Trophoblast cell (in vitro differentiated cells and primary cell): ENCODE data around the gene CORO2B.

Experiments used
- DNase-seq, 2 donors: peaks; one replicate each; pipeline ENCODE4 v3.0.0-alpha.2; 2016
- H2AFZ ChIP-seq: 2 replicates; pipeline ENCODE4 v1.6.1; 2013; ENCODE audit warnings: low read length, moderate library complexity, mild to moderate bottlenecking; ENCODE audit not compliant: insufficient read depth, poor library complexity
- H2AK5ac ChIP-seq: 2 replicates; pipeline ENCODE4 v1.6.1; 2013; ENCODE audit warnings: mild to moderate bottlenecking, low read length
- H2BK120ac ChIP-seq: 2 replicates; pipeline ENCODE4 v1.6.1; 2013; ENCODE audit warnings: low read length, mild to moderate bottlenecking, moderate library complexity; ENCODE audit not compliant: insufficient read depth, poor library complexity
- H2BK12ac ChIP-seq: 2 replicates; pipeline ENCODE4 v1.6.1; 2013; ENCODE audit warnings: mild to moderate bottlenecking, low read length, moderate library complexity
- H2BK5ac ChIP-seq: 2 replicates; pipeline ENCODE4 v1.6.1; 2013; ENCODE audit warnings: low read length, low read depth, moderate library complexity, mild to moderate bottlenecking; ENCODE audit not compliant: poor library complexity
- H3K14ac ChIP-seq: 2 replicates; pipeline ENCODE4 v1.6.1; 2013; ENCODE audit warnings: mild to moderate bottlenecking, low read length
- H3K18ac ChIP-seq: 2 replicates; pipeline ENCODE4 v1.6.1; 2013; ENCODE audit warnings: mild to moderate bottlenecking, low read length
- H3K23ac ChIP-seq: 2 replicates; pipeline ENCODE4 v1.6.1; 2013; ENCODE audit warnings: low read length
- H3K27ac ChIP-seq: 2 replicates; pipeline ENCODE4 v1.5.1; 2013; ENCODE audit warnings: low read depth, mild to moderate bottlenecking, inconsistent platforms, low read length, moderate library complexity
- H3K27me3 ChIP-seq: 2 replicates; pipeline ENCODE4 v1.6.1; 2013; ENCODE audit warnings: inconsistent platforms, mild to moderate bottlenecking, low read length, moderate library complexity; ENCODE audit not compliant: insufficient read depth
- H3K36me3 ChIP-seq, 2 experiments: 1 replicate in 1 of 2; 2 replicates in 1 of 2; pipeline ENCODE4 v1.6.1; 2013; ENCODE audit warnings: low read length in 2 of 2, mild to moderate bottlenecking in 2 of 2, moderate library complexity in 1 of 2; ENCODE audit not compliant: insufficient read depth in 2 of 2, control insufficient read depth in 1 of 2
- H3K4ac ChIP-seq: 2 replicates; pipeline ENCODE4 v1.6.1; 2013; ENCODE audit warnings: low read depth, mild to moderate bottlenecking, low read length, moderate library complexity
- H3K4me1 ChIP-seq, 2 experiments: 1 replicate in 1 of 2; 2 replicates in 1 of 2; pipeline ENCODE4 v1.6.1; 2013; ENCODE audit warnings: low read length in 2 of 2, mild to moderate bottlenecking in 2 of 2, moderate library complexity in 1 of 2; ENCODE audit not compliant: insufficient read depth in 2 of 2, control insufficient read depth in 1 of 2
- H3K4me2 ChIP-seq: 2 replicates; pipeline ENCODE4 v1.6.1; 2013; ENCODE audit warnings: inconsistent platforms, mild to moderate bottlenecking, low read length, moderate library complexity
- H3K4me3 ChIP-seq: 2 replicates; pipeline ENCODE4 v1.5.1; 2013; ENCODE audit warnings: mild to moderate bottlenecking, low read depth, low read length, inconsistent platforms
- H3K79me1 ChIP-seq: one replicate; pipeline ENCODE4 v1.6.1; 2013; ENCODE audit warnings: low read length
- H3K79me2 ChIP-seq: 2 replicates; pipeline ENCODE4 v1.6.1; 2013; ENCODE audit warnings: low read length, mild to moderate bottlenecking; ENCODE audit not compliant: control insufficient read depth, insufficient read depth, poor library complexity
- H3K9ac ChIP-seq: 2 replicates; pipeline ENCODE4 v1.6.1; 2013; ENCODE audit warnings: mild to moderate bottlenecking, low read length
- H3K9me3 ChIP-seq: 2 replicates; pipeline ENCODE4 v1.6.1; 2013; ENCODE audit warnings: low read depth, mild to moderate bottlenecking, control low read depth, inconsistent platforms, low read length; ENCODE audit not compliant: insufficient read depth
- H4K12ac ChIP-seq: 2 replicates; pipeline ENCODE4 v1.6.1; 2013; ENCODE audit warnings: low read depth, mild to moderate bottlenecking, low read length, moderate library complexity
- H4K8ac ChIP-seq: 2 replicates; pipeline ENCODE4 v1.6.1; 2013; ENCODE audit warnings: low read depth, mild to moderate bottlenecking, low read length, moderate library complexity
- H4K91ac ChIP-seq: one replicate; pipeline ENCODE4 v1.6.1; 2013; ENCODE audit warnings: low read depth, mild to moderate bottlenecking, low read length, moderate library complexity
- WGBS: extraction: QIAGEN DNeasy Blood & Tissue Kit; methylation state at CpG from one replicate; pipeline ENCODE4 v1.1.7; 2013; ENCODE audit warnings: missing lambda C conversion rate; ENCODE audit not compliant: insufficient read length, insufficient coverage; ENCODE audit errors: extremely low coverage; 5-methylcytosine and 5-hydroxymethylcytosine counted together

Gene CORO2B

DNA sequence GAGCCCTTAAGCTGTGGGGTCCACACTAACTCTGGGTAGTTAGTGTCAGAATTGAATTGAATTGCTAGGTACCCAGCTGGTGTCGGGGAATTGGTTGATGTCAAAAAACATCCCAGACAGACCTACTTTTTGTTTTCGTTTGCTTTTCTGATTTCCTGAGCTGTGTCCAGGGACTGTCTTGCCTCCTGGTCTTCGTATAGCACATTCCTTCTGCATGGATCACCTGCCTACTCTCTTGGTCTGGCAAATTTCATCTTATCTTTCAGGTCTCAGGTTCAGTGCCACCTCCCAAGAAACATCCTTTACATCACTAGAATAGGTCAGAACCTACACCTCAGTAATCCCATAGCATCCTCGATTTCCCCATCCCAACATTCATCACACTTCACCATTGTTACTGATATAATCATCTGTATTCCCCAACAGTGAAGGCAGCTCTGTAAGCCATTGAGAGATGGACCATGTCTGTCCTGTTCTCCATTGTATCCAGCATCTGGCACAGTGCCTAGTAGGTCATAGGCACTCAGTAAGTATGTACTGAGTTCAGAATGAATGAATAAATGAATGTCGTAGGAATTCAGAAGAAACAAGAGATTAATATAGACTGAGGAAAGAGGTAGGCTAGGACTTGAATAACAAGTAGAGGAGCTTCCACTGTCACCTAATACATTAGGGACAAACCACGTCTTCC lies 160.7 kb downstream of the CORO2B start:
- 100% methylated on average over 1 of the region's 6 CpGs for WGBS
- Histone ChIP-seq H3K4ac (no peak overlapping the region), H4K8ac (no peak overlapping the region), H3K18ac (no peak overlapping the region), H4K91ac (no peak overlapping the region), H3K36me3 (no peaks in the 10 kb centered on the region), H4K12ac (no peak overlapping the region), H3K79me1 (no peaks in the 10 kb centered on the region), H2AFZ (no peak overlapping the region), H2BK12ac (no peak overlapping the region), H3K4me2 (no peak overlapping the region), H3K27me3 (no peaks in the 10 kb centered on the region), H3K79me2 (no peaks in the 10 kb centered on the region), H2BK120ac (no peak overlapping the region), H3K4me1 (peaks cover 0 to 4% of the 10 kb centered on the region in 2 experiments), H2BK5ac (no peak overlapping the region), H3K9me3 (no peaks in the 10 kb centered on the region), H2AK5ac (no peak overlapping the region), H3K14ac (no peak overlapping the region), H3K27ac (peak overlapping the region; percentile 19), H3K9ac (no peak overlapping the region), H3K23ac (no peak overlapping the region), H3K4me3 (no peak overlapping the region)
- DNase-seq = peak in 1 of 2 donors; percentile 27

- Histone ChIP-seq H3K79me1 (no peaks in the 10 kb centered on the region), H2BK5ac (no peak overlapping the region), H4K8ac (no peak overlapping the region), H2AFZ (no peak overlapping the region), H4K12ac (no peak overlapping the region), H3K9ac (peak overlapping the region; percentile 56), H4K91ac (no peak overlapping the region), H3K23ac (no peak overlapping the region), H3K14ac (no peak overlapping the region), H3K4me2 (no peak overlapping the region), H3K27ac (no peak overlapping the region), H3K9me3 (no peaks in the 10 kb centered on the region), H2BK120ac (no peak overlapping the region), H3K18ac (no peak overlapping the region), H2AK5ac (no peak overlapping the region), H3K4ac (no peak overlapping the region), H3K79me2 (no peaks in the 10 kb centered on the region), H3K4me3 (no peak overlapping the region), H3K36me3 (no peaks in the 10 kb centered on the region), H2BK12ac (no peak overlapping the region), H3K4me1 (peaks cover 0 to 2% of the 10 kb centered on the region in 2 experiments), H3K27me3 (no peaks in the 10 kb centered on the region)
- no CpG with 5 or more reads among the region's 3 CpGs for WGBS
- DNase-seq = no peak
Observed at GRCh38 chr15:68743256-68743655, 164.5 kb downstream of the CORO2B start.

GRCh38 chr15:68749365-68749764 lies 170.6 kb downstream of the CORO2B start:
- no peak overlapping the region for H2AK5ac ChIP-seq
- no peak overlapping the region for H3K4me3 ChIP-seq
- H2BK5ac ChIP-seq = no peak overlapping the region
- no peaks in the 10 kb centered on the region for H3K79me2 ChIP-seq
- no peak overlapping the region for H3K4ac ChIP-seq
- no peaks in the 10 kb centered on the region for H3K36me3 ChIP-seq
- H3K9me3 ChIP-seq = no peaks in the 10 kb centered on the region
- H4K12ac ChIP-seq = no peak overlapping the region
- H3K79me1 ChIP-seq = no peaks in the 10 kb centered on the region
- no peak overlapping the region for H2BK120ac ChIP-seq
- no peak overlapping the region for H3K23ac ChIP-seq
- WGBS = no CpG with 5 or more reads among the region's 7 CpGs
- no peaks in the 10 kb centered on the region for H3K4me1 ChIP-seq
- no peak overlapping the region for H3K9ac ChIP-seq
- H3K27ac ChIP-seq = no peak overlapping the region
- no peak overlapping the region for H4K91ac ChIP-seq
- no peak overlapping the region for H3K14ac ChIP-seq
- H4K8ac ChIP-seq = no peak overlapping the region
- DNase-seq = no peak
- H3K18ac ChIP-seq = no peak overlapping the region
- no peaks in the 10 kb centered on the region for H3K27me3 ChIP-seq
- H3K4me2 ChIP-seq = no peak overlapping the region
- no peak overlapping the region for H2BK12ac ChIP-seq
- H2AFZ ChIP-seq = no peak overlapping the region

DNA sequence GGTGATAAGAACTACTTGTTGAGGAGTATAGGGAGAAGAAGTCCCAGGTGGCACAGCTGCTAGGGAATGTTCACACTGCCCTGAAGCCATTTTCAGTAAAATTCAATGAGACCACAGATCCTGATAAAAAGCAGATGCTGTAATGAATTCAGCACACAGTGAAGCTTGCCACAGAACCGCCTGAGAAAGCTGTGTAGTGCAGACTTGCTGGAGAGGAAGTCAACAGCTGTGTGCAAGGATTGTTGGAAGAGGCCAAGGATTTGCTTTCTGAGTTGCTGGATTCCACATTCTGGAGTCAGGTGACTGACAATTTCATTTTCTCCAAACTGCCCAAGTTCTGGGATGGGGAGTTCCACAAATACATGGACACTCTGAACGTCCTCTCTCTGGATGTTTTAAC lies 171.0 kb downstream of the CORO2B start:
- no peaks in the 10 kb centered on the region for H3K27me3 ChIP-seq
- H3K4me2 ChIP-seq = no peak overlapping the region
- no CpG with 5 or more reads among the region's 2 CpGs for WGBS
- H4K8ac ChIP-seq = no peak overlapping the region
- H3K36me3 ChIP-seq = no peaks in the 10 kb centered on the region
- H3K9me3 ChIP-seq = no peaks in the 10 kb centered on the region
- H2BK120ac ChIP-seq = no peak overlapping the region
- H3K4ac ChIP-seq = no peak overlapping the region
- H3K4me1 ChIP-seq = no peaks in the 10 kb centered on the region
- no peaks in the 10 kb centered on the region for H3K79me2 ChIP-seq
- H2BK12ac ChIP-seq = no peak overlapping the region
- no peak overlapping the region for H4K91ac ChIP-seq
- H3K4me3 ChIP-seq = no peak overlapping the region
- H3K23ac ChIP-seq = no peak overlapping the region
- no peak overlapping the region for H2BK5ac ChIP-seq
- no peak overlapping the region for H4K12ac ChIP-seq
- H3K18ac ChIP-seq = no peak overlapping the region
- no peak overlapping the region for H3K9ac ChIP-seq
- no peak for DNase-seq
- H2AK5ac ChIP-seq = no peak overlapping the region
- no peak overlapping the region for H2AFZ ChIP-seq
- no peaks in the 10 kb centered on the region for H3K79me1 ChIP-seq
- no peak overlapping the region for H3K14ac ChIP-seq
- H3K27ac ChIP-seq = no peak overlapping the region
